Superior temporal gyrus (tissue), 1 donor: ENCODE data around the gene IFT74.

Experiments used
- DNase-seq: peaks from one replicate; pipeline ENCODE4 v3.0.0-alpha.2; 2016; ENCODE audit errors: extremely low spot score

The IFT74 gene

DNA sequence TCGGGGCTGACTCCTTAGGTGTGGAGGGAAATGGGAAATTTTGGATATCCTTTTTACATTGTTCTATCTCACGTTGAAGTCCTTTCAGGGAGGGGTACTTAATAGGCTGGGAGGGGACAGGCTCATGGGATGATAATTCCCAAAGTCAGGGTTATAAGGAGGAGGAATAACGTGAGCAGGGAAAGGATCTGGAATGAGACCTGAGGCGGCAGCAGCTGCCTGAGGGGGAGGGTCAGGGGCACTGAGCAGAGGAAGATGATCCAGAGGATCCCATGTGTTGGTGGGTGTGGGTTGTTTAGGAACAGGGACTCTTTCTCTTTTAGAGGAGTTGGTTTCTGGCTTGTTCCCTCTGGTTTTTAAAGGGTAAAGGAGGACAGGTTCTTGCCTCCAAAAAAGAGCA lies 18.7 kb downstream of the IFT74 start:
- DNase-seq: no peak

DNA sequence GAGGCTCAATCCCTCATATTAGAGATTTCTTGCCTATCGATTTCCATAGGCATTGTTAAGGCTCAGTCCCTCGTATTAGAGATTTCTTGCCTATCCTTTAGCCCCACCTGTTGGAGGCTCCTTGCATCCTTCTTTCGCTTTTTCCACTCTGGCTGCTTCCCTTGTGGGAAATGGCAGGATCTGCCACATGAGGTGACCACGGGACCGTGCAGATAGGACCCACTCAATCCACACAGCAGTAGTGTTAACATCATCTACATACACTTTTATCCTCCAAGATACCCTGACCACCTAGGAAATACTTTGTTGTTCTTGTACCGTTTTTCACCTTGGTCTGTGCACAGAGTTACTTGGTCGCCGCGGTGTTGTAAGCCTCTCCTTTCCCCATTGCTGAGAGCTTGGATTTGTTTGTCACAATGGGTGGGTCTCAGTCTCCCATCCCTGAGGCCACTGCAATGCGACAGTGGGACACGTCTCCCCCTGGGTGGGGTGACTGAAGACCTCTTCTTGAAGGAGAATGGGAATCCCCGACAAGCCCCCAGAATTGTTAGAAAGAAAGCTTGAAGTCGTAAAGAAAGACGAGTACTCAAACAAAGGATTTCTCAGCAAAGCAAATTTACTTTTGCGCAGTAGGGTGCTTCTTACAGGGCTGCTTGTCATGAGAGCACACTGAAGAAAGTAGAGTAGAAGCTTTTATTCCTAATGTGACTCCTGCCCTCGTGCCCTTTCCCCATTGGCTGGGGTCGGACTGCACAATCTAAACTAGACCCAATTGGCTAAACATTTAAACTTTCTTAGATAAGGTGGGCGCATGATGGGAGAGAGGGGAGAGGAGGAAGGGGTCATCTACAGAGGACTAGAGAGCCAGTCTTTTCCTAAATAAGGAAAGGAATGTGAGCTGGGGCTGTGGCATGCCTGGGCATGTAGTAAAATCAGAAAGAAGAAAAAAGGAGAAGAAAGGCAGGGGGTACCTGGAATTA lies 19.8 kb downstream of the IFT74 start:
- DNase-seq: peak; percentile 27

DNA sequence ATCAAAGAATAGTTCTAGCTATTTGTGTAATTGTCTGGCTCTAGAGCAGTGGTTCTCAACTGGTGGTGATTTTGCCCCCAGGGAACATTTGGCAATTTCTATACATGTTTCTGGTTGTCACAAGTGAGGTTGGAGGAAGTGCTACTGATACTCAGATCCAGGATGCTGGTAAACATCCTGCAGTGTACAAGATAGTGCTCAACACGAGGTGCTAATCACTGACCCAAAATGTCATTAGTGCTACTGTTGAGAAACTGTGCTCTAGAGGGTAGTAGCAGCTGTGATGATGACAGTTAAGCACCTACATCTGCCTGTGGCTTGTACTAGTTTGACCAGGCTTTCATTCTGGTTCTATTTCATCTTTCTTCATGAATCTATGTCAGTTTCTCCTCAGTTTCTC lies 27.1 kb downstream of the IFT74 start:
- DNase-seq: no peak

DNA sequence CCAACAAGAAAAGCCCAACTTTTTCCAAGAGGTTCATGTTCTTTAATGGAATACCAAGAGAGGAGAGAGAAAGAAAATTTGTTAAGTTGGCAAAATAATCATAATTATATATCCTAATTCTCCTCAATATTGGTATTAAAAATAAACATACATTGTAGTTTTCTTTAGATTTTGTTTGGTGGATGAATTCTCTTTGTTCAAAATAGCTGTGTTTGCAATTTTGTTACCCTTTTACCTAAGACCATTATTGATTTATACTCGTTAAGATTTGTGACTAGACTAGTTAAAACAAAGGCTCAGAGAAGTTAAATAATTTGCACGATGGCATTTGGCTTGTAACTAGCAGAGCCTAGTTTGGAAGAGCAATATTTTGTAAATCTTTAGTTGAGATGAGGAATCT lies 39.6 kb downstream of the IFT74 start:
- no peak for DNase-seq

DNA sequence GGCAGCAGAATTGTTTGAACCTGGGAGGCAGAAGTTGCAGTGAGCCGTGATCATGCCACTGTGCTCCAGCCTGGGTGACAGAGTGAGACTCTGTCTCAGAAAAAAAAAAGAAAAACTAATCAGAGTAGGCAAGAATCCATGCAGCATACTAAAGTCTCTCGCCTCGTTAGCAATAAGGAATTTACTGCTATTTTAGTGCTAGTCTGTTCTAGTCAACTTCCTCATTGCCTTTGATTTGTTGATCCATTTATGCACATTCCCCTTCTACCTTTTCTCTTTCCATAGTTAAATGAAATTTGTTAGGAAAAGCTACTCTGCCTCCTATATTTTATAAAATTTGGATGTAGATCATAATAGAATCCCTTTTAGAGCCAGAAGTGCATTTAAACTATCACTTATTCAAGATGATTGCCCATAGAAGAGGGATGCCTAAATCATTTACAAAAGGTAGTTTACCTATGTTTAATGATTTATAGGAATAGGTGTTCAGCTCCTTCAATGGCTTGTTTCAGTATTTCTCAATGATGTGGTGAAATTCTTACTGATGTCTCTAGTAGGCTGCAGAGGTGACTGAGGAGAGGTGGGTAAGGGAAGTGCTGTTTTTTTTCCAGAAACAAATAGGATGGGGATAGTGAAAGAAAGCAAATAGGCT lies 47.3 kb downstream of the IFT74 start:
- no peak for DNase-seq

DNA sequence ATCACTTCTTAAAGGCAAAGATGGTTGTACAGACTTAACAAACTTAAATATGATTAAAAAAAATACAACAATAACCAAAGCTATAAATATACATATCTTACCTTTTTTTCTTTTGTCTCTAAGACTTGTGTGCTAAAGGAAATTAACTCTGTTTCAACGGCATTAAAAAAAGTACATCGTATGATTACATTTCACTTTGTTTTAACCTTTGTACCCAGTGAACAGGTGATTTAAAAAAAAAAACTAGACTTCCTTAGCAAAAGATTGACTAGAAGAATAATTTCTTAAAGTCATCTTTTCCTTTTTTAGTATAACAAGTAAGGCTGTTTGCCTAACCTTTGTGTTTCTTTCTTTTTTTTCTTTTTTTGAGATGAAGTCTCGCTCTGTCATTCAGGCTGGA lies 49.3 kb downstream of the IFT74 start, which contains the start of gene LRRC19:
Gene LRRC19, minus strand, starts transcription at position 182 of the 400 bp plus-strand sequence. CDS start 5,978 bp downstream, outside the sequence.
- no peak for DNase-seq

DNA sequence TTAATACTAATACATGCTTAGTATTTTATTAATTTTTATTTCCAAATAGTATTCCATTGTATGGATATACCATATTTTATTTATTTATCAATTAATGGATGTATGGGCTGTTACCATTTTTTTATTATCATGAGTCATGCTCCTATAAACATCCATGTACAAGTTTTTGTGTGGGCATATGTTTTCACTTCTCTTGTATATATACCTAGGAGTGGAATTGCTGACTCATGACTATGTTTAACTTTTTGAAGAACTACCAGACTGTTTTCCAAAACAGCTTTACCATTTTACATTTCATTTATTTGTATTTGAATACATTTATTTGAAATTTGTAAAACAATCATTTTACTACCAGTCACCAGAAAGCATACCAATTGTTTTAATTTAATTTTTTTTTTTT lies 63.4 kb downstream of the IFT74 start:
- DNase-seq: no peak

DNA sequence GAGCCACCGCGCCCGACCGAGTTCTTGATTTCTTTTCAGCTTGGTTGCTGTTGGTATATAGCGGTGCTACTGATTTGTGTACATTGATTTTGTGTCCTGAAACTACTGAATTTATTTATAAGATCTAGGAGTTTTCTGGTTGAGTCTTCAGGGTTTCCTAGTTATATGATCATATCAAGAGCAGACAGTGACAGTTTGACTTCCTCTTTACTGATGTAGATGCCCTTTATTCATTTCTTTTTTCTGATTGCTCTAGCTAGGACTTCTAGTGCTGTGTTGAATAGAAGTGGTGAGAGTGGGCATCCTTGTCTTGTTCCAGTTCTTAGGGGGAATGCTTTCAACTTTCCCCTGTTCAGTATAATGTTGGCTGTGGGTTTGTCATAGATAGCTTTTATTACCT lies 66.7 kb downstream of the IFT74 start:
- no peak for DNase-seq

DNA sequence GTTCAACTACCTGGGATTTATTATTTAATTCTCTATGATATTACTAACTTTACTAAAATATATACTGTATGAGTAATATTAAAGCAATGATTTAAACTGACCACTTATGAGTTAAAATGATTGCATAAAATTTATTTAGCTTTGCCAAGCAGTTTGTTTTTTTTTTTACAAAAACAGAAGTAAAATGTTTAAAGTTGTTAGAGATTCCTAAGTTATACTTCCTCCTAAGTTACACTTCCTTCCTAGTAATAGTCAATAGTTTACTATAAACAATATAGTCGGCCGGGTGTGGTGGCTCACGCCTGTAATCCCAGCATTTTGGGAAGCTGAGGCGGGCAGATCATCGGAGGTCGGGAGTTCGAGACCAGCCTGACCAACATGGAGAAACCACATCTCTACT lies 73.0 kb downstream of the IFT74 start:
- DNase-seq: no peak

DNA sequence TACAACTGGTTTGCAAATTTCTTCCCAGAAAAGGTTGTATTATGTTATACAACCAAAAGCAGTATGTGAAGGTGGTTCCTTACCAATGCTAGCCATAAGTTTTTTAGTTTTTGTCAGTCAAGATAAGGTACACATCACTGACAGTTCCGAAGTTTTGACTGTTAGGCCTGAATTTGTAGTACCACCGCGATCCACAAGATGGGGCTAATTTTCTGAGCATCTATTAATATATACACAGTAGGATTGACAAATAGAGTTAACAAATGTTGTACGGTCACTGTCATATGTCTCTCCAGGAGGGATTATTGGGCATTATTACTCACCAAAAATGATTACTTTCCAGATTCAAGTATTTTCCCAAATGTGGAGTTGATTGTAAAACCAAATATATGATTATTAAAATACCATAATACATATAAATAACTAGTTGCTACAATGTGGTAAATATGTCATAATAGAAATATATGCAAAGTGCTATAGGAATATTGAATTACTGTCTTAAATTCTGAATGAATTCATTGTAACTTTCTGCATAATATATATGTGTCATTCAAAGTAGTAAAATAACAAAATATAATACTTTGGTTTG lies 77.7 kb downstream of the IFT74 start:
- DNase-seq: peak; percentile 85

DNA sequence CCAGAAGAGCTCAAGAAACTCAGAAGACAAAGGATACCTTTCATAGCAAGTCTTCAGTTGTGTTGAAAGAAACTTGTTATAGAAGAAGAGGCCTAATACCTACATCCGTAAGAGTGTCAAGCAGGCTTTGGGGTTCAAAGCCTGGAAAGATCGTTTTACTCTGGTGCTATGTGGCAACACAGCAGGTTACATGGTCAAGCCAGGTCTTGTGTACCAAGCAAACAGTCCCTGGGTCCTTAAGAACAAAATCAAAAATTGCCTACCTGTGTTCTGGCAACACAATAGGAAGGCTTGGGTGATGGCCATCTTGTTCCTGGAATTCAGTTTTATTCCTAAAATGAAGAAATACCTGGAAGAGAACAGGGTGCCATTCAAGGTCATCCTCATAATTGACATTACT lies 81.3 kb downstream of the IFT74 start:
- DNase-seq: no peak

DNA sequence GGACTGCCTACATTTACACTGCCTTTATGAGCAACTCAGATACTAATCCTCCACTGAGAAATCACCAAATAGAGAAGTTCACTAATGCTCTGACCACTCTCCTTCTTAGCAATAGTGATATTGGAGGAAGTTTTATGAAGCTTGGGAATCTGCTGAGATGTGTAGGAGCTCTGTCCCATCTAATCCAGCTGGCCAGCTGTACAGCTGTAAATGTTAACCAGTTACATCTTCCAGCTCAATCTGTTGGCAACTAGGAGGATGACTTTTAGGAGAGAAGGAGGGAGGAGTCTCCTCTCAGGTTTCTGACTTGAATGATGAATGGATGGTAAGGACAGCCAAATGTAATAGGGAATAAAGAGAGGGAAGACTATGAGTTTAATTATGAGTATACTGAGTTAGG lies 85.5 kb downstream of the IFT74 start:
- no peak for DNase-seq

DNA sequence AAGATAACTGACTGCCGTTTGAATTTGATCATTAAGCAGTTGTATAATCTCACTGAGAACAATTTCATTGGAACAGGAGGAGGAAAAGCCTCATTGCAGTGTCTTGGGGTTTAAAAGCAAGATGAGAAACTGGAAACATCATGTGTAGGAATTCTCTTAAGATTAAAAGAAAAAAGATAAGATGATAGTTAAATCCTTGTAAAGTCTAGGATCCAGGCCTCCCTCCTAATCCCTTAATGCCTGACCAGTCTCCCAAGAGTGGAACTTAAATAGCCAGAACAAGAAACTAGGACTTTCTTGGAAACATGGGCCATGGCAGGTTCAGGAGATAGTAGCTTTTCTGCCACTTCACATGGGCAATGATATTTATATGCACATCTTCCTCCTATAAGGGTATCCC lies 86.3 kb downstream of the IFT74 start:
- no peak for DNase-seq

DNA sequence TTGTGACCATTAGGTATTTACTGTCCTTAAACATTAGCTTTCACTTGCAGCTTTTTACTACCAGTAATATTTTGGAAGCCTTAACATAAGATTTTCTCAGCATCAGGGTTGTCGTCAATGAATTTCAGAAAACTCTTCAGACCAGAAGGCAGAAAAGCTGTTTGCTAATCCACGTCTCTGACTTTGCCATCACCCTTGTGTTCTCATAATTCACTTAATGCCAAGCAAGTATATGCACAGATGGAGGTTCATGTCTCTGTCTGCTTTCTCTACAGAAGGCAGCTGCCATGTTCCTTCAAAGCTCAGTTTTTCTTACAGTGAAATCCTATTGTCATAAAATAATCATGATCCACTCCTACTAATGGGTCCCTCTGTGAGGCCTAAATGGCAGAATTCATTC lies 87.0 kb downstream of the IFT74 start:
- no peak for DNase-seq

DNA sequence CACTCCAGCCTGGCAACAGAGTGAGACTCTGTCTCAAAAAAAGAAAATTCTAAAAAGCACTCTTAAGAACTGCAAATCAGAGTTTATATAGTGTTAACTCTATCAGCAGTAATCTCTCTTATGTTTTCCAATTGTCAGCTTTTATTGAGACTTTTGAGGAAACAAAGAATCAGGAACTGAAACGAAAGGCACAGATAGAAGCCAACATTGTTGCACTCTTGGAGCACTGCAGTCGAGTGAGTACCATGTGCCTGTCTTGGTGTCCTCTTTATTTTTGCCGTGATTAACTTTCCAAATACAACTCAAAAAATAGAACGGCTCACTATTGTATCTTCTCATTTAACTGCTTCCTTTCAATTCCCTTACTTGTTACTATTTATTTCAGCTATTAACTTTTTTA lies 90.9 kb downstream of the IFT74 start:
- DNase-seq: no peak

DNA sequence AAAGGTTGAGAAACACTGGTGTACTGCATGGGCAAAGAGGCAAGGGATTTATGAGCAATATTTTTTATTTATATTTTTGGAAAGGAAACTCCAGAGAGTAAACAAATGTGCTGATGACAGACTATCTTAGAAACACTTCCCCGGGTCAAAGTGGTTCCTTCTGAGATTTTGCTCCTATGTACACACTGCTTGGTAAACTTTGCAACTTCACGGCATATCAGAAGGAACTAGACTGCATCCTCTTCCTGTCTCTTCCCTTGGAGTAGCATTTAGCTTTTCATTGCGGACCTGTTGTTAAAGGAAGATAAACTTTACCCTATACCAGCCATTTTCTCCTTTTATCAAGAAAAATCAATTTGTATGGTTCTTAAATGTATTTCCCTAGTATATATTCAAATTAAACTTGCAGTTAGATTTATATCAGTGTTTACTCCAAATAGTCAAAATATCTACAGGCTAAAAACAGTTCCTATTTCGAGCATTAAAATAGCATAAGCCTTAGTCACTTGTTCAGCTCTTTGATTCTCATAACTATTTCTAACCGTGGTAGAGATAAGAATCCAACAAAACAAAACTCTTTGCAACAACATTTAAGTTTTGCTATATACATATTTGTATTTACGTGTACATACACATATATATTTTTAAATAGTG lies 97.3 kb downstream of the IFT74 start:
- DNase-seq: no peak

DNA sequence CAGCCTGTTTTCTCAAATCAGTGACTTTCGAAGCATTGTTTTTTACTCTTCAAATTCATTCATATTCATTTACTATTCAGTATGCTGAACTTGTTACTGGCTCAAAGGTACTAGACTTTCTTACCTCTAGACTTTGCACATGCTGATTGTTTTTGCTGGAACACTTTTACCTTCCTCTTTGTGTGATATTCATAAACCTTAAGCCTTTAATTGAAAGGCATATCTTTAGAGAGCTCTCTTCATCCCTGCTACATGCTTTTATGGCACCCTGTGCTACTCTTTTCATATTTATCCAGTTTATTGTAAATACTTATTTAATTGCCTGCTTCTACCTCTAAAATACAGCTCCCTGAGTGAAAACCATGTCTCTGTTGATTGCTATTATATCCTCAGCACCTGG lies 97.9 kb downstream of the IFT74 start:
- DNase-seq: no peak

DNA sequence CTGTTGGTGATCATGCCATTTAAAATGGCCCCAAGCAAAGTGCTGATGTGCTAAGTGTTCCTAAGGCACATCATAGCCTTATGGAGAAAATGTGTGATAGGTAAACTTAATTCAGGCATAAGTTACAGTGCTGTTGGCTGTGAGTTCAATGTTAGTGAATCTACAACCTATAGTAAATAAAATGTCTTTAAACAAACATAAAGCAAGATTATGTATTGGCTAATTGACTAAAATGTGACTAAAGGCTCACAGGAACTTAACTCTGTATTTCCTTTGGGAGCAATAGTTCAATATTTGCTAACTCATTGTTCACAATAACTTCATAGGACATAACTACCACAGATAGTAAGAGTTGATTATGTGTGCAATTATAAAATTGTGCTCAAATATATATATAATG lies 98.6 kb downstream of the IFT74 start:
- no peak for DNase-seq

DNA sequence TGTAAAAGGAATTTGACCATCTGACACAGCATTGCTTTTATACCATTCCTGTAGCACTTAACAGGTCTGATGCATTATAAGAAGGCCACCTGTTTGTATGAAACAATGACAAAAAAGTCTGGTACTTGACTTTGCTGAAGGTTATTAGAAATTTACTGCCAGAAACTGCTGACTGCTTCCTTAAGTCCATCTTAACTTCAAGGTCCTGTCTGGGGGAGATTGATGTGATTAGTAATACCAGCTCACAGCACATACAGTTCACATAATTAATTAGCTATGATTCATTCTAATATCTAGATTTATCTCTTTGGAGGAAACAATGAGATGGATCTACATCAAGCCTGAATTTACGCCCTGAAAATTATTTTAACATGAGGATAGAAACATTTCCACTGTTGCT lies 103.2 kb downstream of the IFT74 start:
- no peak for DNase-seq

DNA sequence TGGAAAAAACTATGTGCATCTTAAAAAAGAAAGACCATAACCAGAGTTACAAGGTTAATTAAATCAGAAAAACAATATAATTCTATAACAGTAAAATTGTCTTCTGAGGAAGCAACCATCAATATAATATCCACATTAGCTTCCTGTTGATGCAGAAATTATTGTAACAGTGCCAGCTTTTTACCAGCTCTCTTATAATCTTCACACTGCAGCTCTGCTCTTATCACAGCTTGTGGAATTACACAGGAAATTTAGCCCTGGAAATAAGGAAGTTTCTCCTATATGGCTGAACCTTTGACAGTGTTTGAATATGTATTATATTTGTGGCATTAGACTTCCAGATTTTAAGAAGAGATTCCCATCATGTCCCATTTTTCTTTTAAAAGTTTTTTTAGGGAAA lies 103.7 kb downstream of the IFT74 start:
- DNase-seq: no peak

DNA sequence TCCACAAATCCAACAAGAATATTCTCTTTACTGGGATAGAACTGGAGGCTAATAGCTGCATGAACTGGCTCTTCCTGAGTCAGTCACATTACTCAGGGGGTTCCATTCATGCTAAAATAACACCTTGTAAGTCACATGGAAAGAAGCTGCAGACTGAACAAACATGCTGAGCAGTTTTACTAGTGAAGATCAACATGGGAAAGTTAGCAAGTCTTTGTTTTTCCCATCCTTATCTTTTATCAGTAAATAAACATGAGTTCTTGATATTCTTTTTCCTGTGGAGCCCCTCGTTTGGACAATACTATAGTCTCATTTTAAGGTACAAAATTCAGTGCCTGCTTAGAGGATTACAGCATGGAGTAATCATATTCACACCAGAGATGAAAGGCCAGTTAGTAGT lies 109.1 kb downstream of the IFT74 start:
- DNase-seq: no peak
